ENCODE measurements around the gene CTXN1. TPM values are rescaled to one million over a fixed set of nuclear protein-coding genes. Genes with fewer than 3 reads are reported as not detected.
"Not testable (repeated sequence)": the region's sequence is repeated elsewhere in the genome, so short reads cannot be mapped to it uniquely, and the experiment has no call there.

The CTXN1 gene
- total and polyA plus RNA-seq, 2 donors (not counting 3 experiments of a cell fraction or from before 2014, with no cell fraction given), result 16.0 to 27.6 TPM

DNA sequence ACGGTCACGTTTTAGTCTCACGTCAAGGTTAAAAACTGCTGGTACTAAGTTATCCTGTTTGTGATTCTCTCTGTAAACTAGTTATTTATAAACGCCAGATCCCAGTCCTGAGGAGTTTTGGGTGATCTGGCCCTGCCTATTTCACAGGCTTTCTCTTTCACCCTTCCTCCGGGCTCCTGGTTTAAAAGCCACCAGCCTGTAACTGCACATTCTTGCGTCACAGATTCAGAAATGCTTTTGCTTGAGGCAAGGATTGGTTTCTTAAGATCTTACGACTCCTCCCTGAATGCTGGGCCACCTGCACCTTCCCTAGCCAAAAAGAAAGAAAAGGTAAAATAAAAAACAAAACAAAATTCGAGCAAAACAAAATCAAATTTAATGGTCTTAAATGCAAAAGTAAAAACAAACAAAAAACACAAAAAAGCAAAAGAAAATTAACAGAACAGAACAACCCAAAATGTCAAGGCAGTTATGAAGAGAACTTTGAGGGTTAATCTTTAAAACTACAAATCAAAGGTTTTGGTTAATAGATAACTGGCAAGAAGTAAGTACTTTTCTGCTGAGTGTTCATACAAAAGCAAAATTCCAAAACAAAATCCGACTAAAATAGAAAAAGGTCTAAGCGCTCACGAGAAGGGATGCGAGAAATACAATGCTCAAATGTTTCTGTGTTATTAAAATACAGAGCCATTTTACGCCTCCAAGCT lies 36.1 kb upstream of the CTXN1 start:
- no TSS peak for BruUV-seq (replicated peaks)
- no peak for FAIRE-seq

DNA sequence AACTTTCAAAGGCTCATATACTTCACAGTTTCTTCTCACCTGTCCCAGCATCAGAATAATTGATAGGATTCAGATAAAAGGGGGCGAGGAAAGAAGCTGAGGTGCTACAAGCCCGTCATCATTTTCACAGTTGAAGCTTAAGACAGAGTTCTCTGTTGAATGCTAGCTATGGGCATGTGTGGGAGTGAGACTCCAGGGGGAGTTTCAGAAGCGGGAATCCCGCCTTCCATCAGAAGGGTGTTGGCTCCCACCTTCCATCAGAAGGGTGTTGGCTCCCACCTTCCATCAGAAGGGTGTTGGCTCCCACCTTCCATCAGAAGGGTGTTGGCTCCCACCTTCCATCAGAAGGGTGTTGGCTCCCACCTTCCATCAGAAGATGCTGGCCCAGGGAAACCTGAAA lies 35.1 kb upstream of the CTXN1 start:
- H3K4me2 ChIP-seq (ENCODE audit: insufficient read depth, low read length); H2AFZ ChIP-seq (ENCODE audit: low read depth, low read length); H3K27me3 ChIP-seq (ENCODE audit: control insufficient read depth in 2 of 2, insufficient read depth in 2 of 2, low read length in 2 of 2); H3K9ac ChIP-seq (replicated peaks; ENCODE audit: extremely low read depth, insufficient read depth, low read length); FAIRE-seq; H3K27ac ChIP-seq (ENCODE audit: insufficient read depth, low read depth, low read length); DNase-seq (ENCODE audit: low read depth, low spot score); H3K79me2 ChIP-seq (ENCODE audit: control insufficient read depth, insufficient read depth, low read length); POLR2A ChIA-PET; H3K4me1 ChIP-seq (ENCODE audit: control insufficient read depth, extremely low read depth, insufficient read depth, low read length); BruUV-seq (replicated peaks); H3K4me3 ChIP-seq (replicated peaks in 1 of 3; ENCODE audit: insufficient read depth in 1 of 3, low read depth in 1 of 3, low read length in 3 of 3); H4K20me1 ChIP-seq (replicated peaks; ENCODE audit: control insufficient read depth, extremely low read depth, insufficient read depth, low read length); H3K9me1 ChIP-seq (replicated peaks; ENCODE audit: control insufficient read depth, extremely low read depth, insufficient read depth, low read length); H3K9me3 ChIP-seq (replicated peaks; ENCODE audit: control insufficient read depth, insufficient read depth, low read length); intact Hi-C loops (cut with micrococcal nuclease); dilution Hi-C loops (cut with MboI; ENCODE audit: extremely low pct_ligation_motif_present, low sequenced_read_pairs): not testable (repeated sequence)
- CTCF ChIA-PET, result interaction anchor here (2.0 to 2.2 kb wide), 2 partner anchors 10 to 17 kb away, joined by 13 to 16 read pairs; no protein-coding TSS in a partner anchor
- peaks cover 10 to 23% of the 10 kb centered on the region in 2 experiments for H3K36me3 ChIP-seq (ENCODE audit: control insufficient read depth in 2 of 2, extremely low read depth in 1 of 2, insufficient read depth in 2 of 2, low read length in 2 of 2)

More for the DNA sequence above, 36.1 kb upstream of the CTXN1 start:
- H3K9me3 ChIP-seq (replicated peaks; ENCODE audit: control insufficient read depth, insufficient read depth, low read length), result no peaks in the 10 kb centered on the region
- H3K27me3 ChIP-seq (ENCODE audit: control insufficient read depth in 2 of 2, insufficient read depth in 2 of 2, low read length in 2 of 2), result no peaks in the 10 kb centered on the region
- H3K9me1 ChIP-seq (replicated peaks; ENCODE audit: control insufficient read depth, extremely low read depth, insufficient read depth, low read length), result no peaks in the 10 kb centered on the region
- no peaks in the 10 kb centered on the region for H4K20me1 ChIP-seq (replicated peaks; ENCODE audit: control insufficient read depth, extremely low read depth, insufficient read depth, low read length)
- no peak overlapping the region for H2AFZ ChIP-seq (ENCODE audit: low read depth, low read length)
- CTCF ChIA-PET, result interaction anchor here (0.7 kb wide), 1 partner anchor 18 kb away, joined by 3 read pairs; the partner anchor contains the start of gene TIMM44
- H3K4me1 ChIP-seq (ENCODE audit: control insufficient read depth, extremely low read depth, insufficient read depth, low read length), result no peaks in the 10 kb centered on the region
- H3K9ac ChIP-seq (replicated peaks; ENCODE audit: extremely low read depth, insufficient read depth, low read length), result no peak overlapping the region
- POLR2A ChIA-PET, result no interaction called here
- no peaks in the 10 kb centered on the region for H3K79me2 ChIP-seq (ENCODE audit: control insufficient read depth, insufficient read depth, low read length)
- no peak overlapping the region for H3K4me3 ChIP-seq (replicated peaks in 1 of 3; ENCODE audit: insufficient read depth in 1 of 3, low read depth in 1 of 3, low read length in 3 of 3)
- no peak for DNase-seq (ENCODE audit: low read depth, low spot score)
- dilution Hi-C loops (cut with MboI; ENCODE audit: extremely low pct_ligation_motif_present, low sequenced_read_pairs), result no loop called here
- H3K36me3 ChIP-seq (ENCODE audit: control insufficient read depth in 2 of 2, extremely low read depth in 1 of 2, insufficient read depth in 2 of 2, low read length in 2 of 2), result peaks cover 16 to 29% of the 10 kb centered on the region in 2 experiments
- H3K4me2 ChIP-seq (ENCODE audit: insufficient read depth, low read length), result no peak overlapping the region
- intact Hi-C loops (cut with micrococcal nuclease), result no loop called here
- TF ChIP-seq MYC (IDR thresholded peaks at IDR 0.05; ENCODE audit: low read depth, low read length), result no peak
- TF ChIP-seq, protein P1, sequence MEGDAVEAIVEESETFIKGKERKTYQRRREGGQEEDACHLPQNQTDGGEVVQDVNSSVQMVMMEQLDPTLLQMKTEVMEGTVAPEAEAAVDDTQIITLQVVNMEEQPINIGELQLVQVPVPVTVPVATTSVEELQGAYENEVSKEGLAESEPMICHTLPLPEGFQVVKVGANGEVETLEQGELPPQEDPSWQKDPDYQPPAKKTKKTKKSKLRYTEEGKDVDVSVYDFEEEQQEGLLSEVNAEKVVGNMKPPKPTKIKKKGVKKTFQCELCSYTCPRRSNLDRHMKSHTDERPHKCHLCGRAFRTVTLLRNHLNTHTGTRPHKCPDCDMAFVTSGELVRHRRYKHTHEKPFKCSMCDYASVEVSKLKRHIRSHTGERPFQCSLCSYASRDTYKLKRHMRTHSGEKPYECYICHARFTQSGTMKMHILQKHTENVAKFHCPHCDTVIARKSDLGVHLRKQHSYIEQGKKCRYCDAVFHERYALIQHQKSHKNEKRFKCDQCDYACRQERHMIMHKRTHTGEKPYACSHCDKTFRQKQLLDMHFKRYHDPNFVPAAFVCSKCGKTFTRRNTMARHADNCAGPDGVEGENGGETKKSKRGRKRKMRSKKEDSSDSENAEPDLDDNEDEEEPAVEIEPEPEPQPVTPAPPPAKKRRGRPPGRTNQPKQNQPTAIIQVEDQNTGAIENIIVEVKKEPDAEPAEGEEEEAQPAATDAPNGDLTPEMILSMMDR (IDR thresholded peaks at IDR 0.05; ENCODE audit: extremely low read depth in 1 of 2, insufficient read depth in 1 of 2, low read depth in 1 of 2, low read length in 2 of 2), result no peak
- TF ChIP-seq GATA2 (IDR thresholded peaks at IDR 0.05; ENCODE audit: insufficient read depth, insufficient read length, low read depth, low read length), result no peak
- TF ChIP-seq, protein P2, sequence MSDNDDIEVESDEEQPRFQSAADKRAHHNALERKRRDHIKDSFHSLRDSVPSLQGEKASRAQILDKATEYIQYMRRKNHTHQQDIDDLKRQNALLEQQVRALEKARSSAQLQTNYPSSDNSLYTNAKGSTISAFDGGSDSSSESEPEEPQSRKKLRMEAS (IDR thresholded peaks at IDR 0.05; ENCODE audit: insufficient read depth, insufficient read length), result no peak
- TF ChIP-seq POLR2AphosphoS5 (IDR thresholded peaks at IDR 0.05; ENCODE audit: insufficient read depth, low read depth, low read length), result no peak
- TF ChIP-seq POLR2A (IDR thresholded peaks at IDR 0.05; ENCODE audit: low read depth, low read length), result no peak
- no peak for TF ChIP-seq EZH2 (IDR thresholded peaks at IDR 0.05; ENCODE audit: borderline replicate concordance, low read depth, low read length, severe bottlenecking)
- TF ChIP-seq FOS (IDR thresholded peaks at IDR 0.05; ENCODE audit: borderline replicate concordance, insufficient read depth, low read length), result no peak
- no peak for TF ChIP-seq JUN (IDR thresholded peaks at IDR 0.05; ENCODE audit: borderline replicate concordance, insufficient read depth, insufficient read length, low read depth)
- H3K27ac ChIP-seq (ENCODE audit: insufficient read depth, low read depth, low read length), result no peak overlapping the region
